ENCODE results near the gene PKD1L1. TPM values are rescaled to one million over a fixed set of nuclear protein-coding genes. Genes with fewer than 3 reads are reported as not detected.

Gene PKD1L1
- total RNA-seq, 2 donors from 2014 or later, result 0.13 to 0.20 TPM

- peak overlapping the region; percentile 6 for H3K27ac Mint-ChIP-seq
Observed at GRCh38 chr7:47937065-47937687, 11.1 kb downstream of the PKD1L1 start.

GRCh38 chr7:47936323-47936722 is 11.9 kb downstream of the PKD1L1 start:
- no peaks in the 10 kb centered on the region for H3K9me3 ChIP-seq (ENCODE audit: control insufficient read depth, low read length)
- no peak overlapping the region for H3K27ac ChIP-seq (ENCODE audit: low read depth, low read length)
- no peaks in the 10 kb centered on the region for H3K27me3 ChIP-seq (ENCODE audit: control insufficient read depth, insufficient read depth, low read length, poor library complexity, severe bottlenecking)
- no peak for DNase-seq
- TF ChIP-seq CTCF (conservative IDR thresholded peaks at IDR 0.05), result no peak
- Mint-ChIP-seq H3K4me3 (no peak overlapping the region), H3K27ac (no peak overlapping the region), H3K27me3 (ENCODE audit: insufficient read depth) (peaks cover 1% of the 10 kb centered on the region), H3K9me3 (no peaks in the 10 kb centered on the region), H3K4me1 (peaks cover 38% of the 10 kb centered on the region), H3K36me3 (ENCODE audit: low read depth) (no peaks in the 10 kb centered on the region)
- H3K4me3 ChIP-seq (ENCODE audit: low read length), result no peak overlapping the region
- no peak overlapping the region for H3K9ac ChIP-seq (ENCODE audit: extremely low read depth, low read length, poor library complexity, severe bottlenecking)
- H3K36me3 ChIP-seq (ENCODE audit: control insufficient read depth, insufficient read depth, low read length), result no peaks in the 10 kb centered on the region
- WGBS, 2 experiments (ENCODE audit: insufficient coverage in 1 of 2, insufficient read length in 1 of 2), result 95 to 100% methylated on average over 1 to 4 of the region's 4 CpGs
- H3K4me1 ChIP-seq (ENCODE audit: control insufficient read depth, insufficient read depth, low read length), result no peaks in the 10 kb centered on the region

More at GRCh38 chr7:47937065-47937687, 11.1 kb downstream of the PKD1L1 start:
- Mint-ChIP-seq H3K36me3 (ENCODE audit: low read depth) (no peaks in the 10 kb centered on the region), H3K4me1 (peaks cover 40% of the 10 kb centered on the region), H3K27me3 (ENCODE audit: insufficient read depth) (peaks cover 1% of the 10 kb centered on the region), H3K4me3 (no peak overlapping the region), H3K9me3 (no peaks in the 10 kb centered on the region)
- Histone ChIP-seq H3K4me3 (ENCODE audit: low read length) (no peak overlapping the region), H3K4me1 (ENCODE audit: control insufficient read depth, insufficient read depth, low read length) (no peaks in the 10 kb centered on the region), H3K27me3 (ENCODE audit: control insufficient read depth, insufficient read depth, low read length, poor library complexity, severe bottlenecking) (no peaks in the 10 kb centered on the region), H3K27ac (ENCODE audit: low read depth, low read length) (no peak overlapping the region), H3K36me3 (ENCODE audit: control insufficient read depth, insufficient read depth, low read length) (no peaks in the 10 kb centered on the region), H3K9ac (ENCODE audit: extremely low read depth, low read length, poor library complexity, severe bottlenecking) (no peak overlapping the region), H3K9me3 (ENCODE audit: control insufficient read depth, low read length) (no peaks in the 10 kb centered on the region)
- TF ChIP-seq CTCF (conservative IDR thresholded peaks at IDR 0.05), result no peak
- DNase-seq, result no peak
- 73 to 86% methylated on average over 6 to 9 of the region's 17 CpGs for WGBS, 2 experiments (ENCODE audit: insufficient coverage in 1 of 2, insufficient read length in 1 of 2)

- Histone ChIP-seq H3K27ac (ENCODE audit: low read depth, low read length) (no peak overlapping the region), H3K36me3 (ENCODE audit: control insufficient read depth, insufficient read depth, low read length) (no peaks in the 10 kb centered on the region), H3K9ac (ENCODE audit: extremely low read depth, low read length, poor library complexity, severe bottlenecking) (no peak overlapping the region), H3K27me3 (ENCODE audit: control insufficient read depth, insufficient read depth, low read length, poor library complexity, severe bottlenecking) (no peaks in the 10 kb centered on the region), H3K9me3 (ENCODE audit: control insufficient read depth, low read length) (no peaks in the 10 kb centered on the region), H3K4me3 (ENCODE audit: low read length) (no peak overlapping the region), H3K4me1 (ENCODE audit: control insufficient read depth, insufficient read depth, low read length) (no peaks in the 10 kb centered on the region)
- Mint-ChIP-seq H3K27me3 (ENCODE audit: insufficient read depth) (peaks cover 1% of the 10 kb centered on the region), H3K4me3 (no peak overlapping the region), H3K36me3 (ENCODE audit: low read depth) (no peaks in the 10 kb centered on the region), H3K9me3 (no peaks in the 10 kb centered on the region), H3K4me1 (peaks cover 35% of the 10 kb centered on the region), H3K27ac (no peak overlapping the region)
- TF ChIP-seq CTCF (conservative IDR thresholded peaks at IDR 0.05), result no peak
- DNase-seq, result no peak
- 92 to 95% methylated on average over 6 to 10 of the region's 10 CpGs for WGBS, 2 experiments (ENCODE audit: insufficient coverage in 1 of 2, insufficient read length in 1 of 2)
Observed at GRCh38 chr7:47935336-47935735, 12.9 kb downstream of the PKD1L1 start.
